Body of pancreas (tissue), 4 donors: Measurements from ENCODE around the gene LMOD1.

Source experiments
- POLR2A ChIP-seq, 3 donors: fragments of 450-650 bp; IDR thresholded peaks; one replicate each; pipeline ENCODE4 v1.6.1; 2016; ENCODE audit warnings: antibody characterized with exemption in 3 of 3, mild to moderate bottlenecking in 2 of 3
- TF ChIP-seq, protein P1 (sequence below), 7 experiments: fragments of 450-650 bp in 4 of 7; fragments of 200-600 bp in 3 of 7; sonication (generic) in 3 of 7; IDR thresholded peaks; one replicate each; pipeline ENCODE4 v1.5.1; 2016 to 2019; ENCODE audit warnings: antibody characterized with exemption in 7 of 7

DNA sequence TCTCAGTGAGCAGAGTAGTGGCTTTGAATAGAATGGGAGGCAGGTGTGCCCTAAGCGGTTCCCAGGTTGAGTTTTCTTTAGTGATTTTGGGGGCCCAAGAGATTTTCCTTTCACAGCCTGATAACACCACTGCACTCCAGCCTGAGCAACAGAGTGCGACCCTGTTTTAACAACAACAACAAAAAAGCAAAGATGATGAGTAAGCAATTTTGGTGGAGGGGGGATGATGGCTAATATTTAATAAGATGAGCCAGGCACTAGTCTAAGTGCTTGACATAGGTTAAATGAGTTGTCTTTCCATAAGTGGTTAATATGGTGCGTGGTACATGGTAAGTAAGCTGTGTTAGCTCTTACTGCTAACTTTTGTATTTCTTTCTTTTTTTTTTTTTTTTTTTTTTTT lies 38.1 kb upstream of the LMOD1 start:
- TF ChIP-seq, protein P1, sequence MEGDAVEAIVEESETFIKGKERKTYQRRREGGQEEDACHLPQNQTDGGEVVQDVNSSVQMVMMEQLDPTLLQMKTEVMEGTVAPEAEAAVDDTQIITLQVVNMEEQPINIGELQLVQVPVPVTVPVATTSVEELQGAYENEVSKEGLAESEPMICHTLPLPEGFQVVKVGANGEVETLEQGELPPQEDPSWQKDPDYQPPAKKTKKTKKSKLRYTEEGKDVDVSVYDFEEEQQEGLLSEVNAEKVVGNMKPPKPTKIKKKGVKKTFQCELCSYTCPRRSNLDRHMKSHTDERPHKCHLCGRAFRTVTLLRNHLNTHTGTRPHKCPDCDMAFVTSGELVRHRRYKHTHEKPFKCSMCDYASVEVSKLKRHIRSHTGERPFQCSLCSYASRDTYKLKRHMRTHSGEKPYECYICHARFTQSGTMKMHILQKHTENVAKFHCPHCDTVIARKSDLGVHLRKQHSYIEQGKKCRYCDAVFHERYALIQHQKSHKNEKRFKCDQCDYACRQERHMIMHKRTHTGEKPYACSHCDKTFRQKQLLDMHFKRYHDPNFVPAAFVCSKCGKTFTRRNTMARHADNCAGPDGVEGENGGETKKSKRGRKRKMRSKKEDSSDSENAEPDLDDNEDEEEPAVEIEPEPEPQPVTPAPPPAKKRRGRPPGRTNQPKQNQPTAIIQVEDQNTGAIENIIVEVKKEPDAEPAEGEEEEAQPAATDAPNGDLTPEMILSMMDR (IDR thresholded peaks at IDR 0.05) = no peak
- no peak for TF ChIP-seq POLR2A (IDR thresholded peaks at IDR 0.05)
